ENCODE results near the gene MKNK1.

MKNK1 gene

GRCh38 chr1:46594063-46594462, 10.0 kb downstream of the MKNK1 start:
- TF ChIP-seq GATA2 (IDR thresholded peaks at IDR 0.05; ENCODE audit: low read depth, low read length), result no peak
- TF ChIP-seq GATA3 (IDR thresholded peaks at IDR 0.05; ENCODE audit: low read depth, low read length), result no peak

GRCh38 chr1:46592823-46593222, 11.2 kb downstream of the MKNK1 start:
- TF ChIP-seq GATA3 (IDR thresholded peaks at IDR 0.05; ENCODE audit: low read depth, low read length) (no peak), GATA2 (IDR thresholded peaks at IDR 0.05; ENCODE audit: low read depth, low read length) (no peak)

- TF ChIP-seq GATA3 (IDR thresholded peaks at IDR 0.05; ENCODE audit: low read depth, low read length), result no peak
- no peak for TF ChIP-seq GATA2 (IDR thresholded peaks at IDR 0.05; ENCODE audit: low read depth, low read length)
Measured at GRCh38 chr1:46589529-46589928, 14.5 kb downstream of the MKNK1 start.

GRCh38 chr1:46587069-46587468, 17.0 kb downstream of the MKNK1 start:
- TF ChIP-seq GATA3 (IDR thresholded peaks at IDR 0.05; ENCODE audit: low read depth, low read length) (no peak), GATA2 (IDR thresholded peaks at IDR 0.05; ENCODE audit: low read depth, low read length) (no peak)

- TF ChIP-seq GATA3 (IDR thresholded peaks at IDR 0.05; ENCODE audit: low read depth, low read length) (no peak), GATA2 (IDR thresholded peaks at IDR 0.05; ENCODE audit: low read depth, low read length) (no peak)
Measured at GRCh38 chr1:46585312-46585938, 18.6 kb downstream of the MKNK1 start.

- no peak for TF ChIP-seq GATA3 (IDR thresholded peaks at IDR 0.05; ENCODE audit: low read depth, low read length)
- TF ChIP-seq GATA2 (IDR thresholded peaks at IDR 0.05; ENCODE audit: low read depth, low read length), result no peak
Measured at GRCh38 chr1:46583494-46583893, 20.6 kb downstream of the MKNK1 start.

- TF ChIP-seq GATA3 (IDR thresholded peaks at IDR 0.05; ENCODE audit: low read depth, low read length) (no peak), GATA2 (IDR thresholded peaks at IDR 0.05; ENCODE audit: low read depth, low read length) (no peak)
Measured at GRCh38 chr1:46582972-46583371, 21.1 kb downstream of the MKNK1 start.

GRCh38 chr1:46581681-46582455, 22.2 kb downstream of the MKNK1 start:
- TF ChIP-seq GATA2 (IDR thresholded peaks at IDR 0.05; ENCODE audit: low read depth, low read length), result no peak
- no peak for TF ChIP-seq GATA3 (IDR thresholded peaks at IDR 0.05; ENCODE audit: low read depth, low read length)

GRCh38 chr1:46580140-46580903, 23.7 kb downstream of the MKNK1 start:
- no peak for TF ChIP-seq GATA2 (IDR thresholded peaks at IDR 0.05; ENCODE audit: low read depth, low read length)
- TF ChIP-seq GATA3 (IDR thresholded peaks at IDR 0.05; ENCODE audit: low read depth, low read length), result no peak

GRCh38 chr1:46577671-46578070, 26.4 kb downstream of the MKNK1 start:
- no peak for TF ChIP-seq GATA2 (IDR thresholded peaks at IDR 0.05; ENCODE audit: low read depth, low read length)
- TF ChIP-seq GATA3 (IDR thresholded peaks at IDR 0.05; ENCODE audit: low read depth, low read length), result no peak

- no peak for TF ChIP-seq GATA3 (IDR thresholded peaks at IDR 0.05; ENCODE audit: low read depth, low read length)
- no peak for TF ChIP-seq GATA2 (IDR thresholded peaks at IDR 0.05; ENCODE audit: low read depth, low read length)
Measured at GRCh38 chr1:46576596-46576995, 27.5 kb downstream of the MKNK1 start.

GRCh38 chr1:46575778-46576177, 28.3 kb downstream of the MKNK1 start:
- TF ChIP-seq GATA3 (IDR thresholded peaks at IDR 0.05; ENCODE audit: low read depth, low read length) (no peak), GATA2 (IDR thresholded peaks at IDR 0.05; ENCODE audit: low read depth, low read length) (no peak)

GRCh38 chr1:46575300-46575699, 28.8 kb downstream of the MKNK1 start:
- no peak for TF ChIP-seq GATA2 (IDR thresholded peaks at IDR 0.05; ENCODE audit: low read depth, low read length)
- TF ChIP-seq GATA3 (IDR thresholded peaks at IDR 0.05; ENCODE audit: low read depth, low read length), result no peak

- TF ChIP-seq GATA2 (IDR thresholded peaks at IDR 0.05; ENCODE audit: low read depth, low read length) (no peak), GATA3 (IDR thresholded peaks at IDR 0.05; ENCODE audit: low read depth, low read length) (no peak)
Measured at GRCh38 chr1:46571691-46572225, 32.3 kb downstream of the MKNK1 start.
